Endothelial cell of umbilical vein (primary cell): ENCODE results near the gene CADPS.

Experiments used
- EZH2 ChIP-seq: IDR thresholded peaks from 2 replicates; pipeline ENCODE4 v1.6.1; 2012; ENCODE audit warnings: borderline replicate concordance, low read depth, mild to moderate bottlenecking, moderate library complexity, low read length, inconsistent platforms; ENCODE audit not compliant: severe bottlenecking
- FOS ChIP-seq: IDR thresholded peaks from 2 replicates; pipeline ENCODE4 v1.6.1; 2011; ENCODE audit warnings: mild to moderate bottlenecking, low read length, moderate library complexity, borderline replicate concordance; ENCODE audit not compliant: insufficient read depth
- POLR2A ChIP-seq: IDR thresholded peaks from 2 replicates; pipeline ENCODE4 v1.6.1; 2012; ENCODE audit warnings: low read depth, mild to moderate bottlenecking, control low read depth, low read length
- POLR2AphosphoS5 ChIP-seq: IDR thresholded peaks from 2 replicates; pipeline ENCODE4 v1.6.1; 2012; ENCODE audit warnings: low read depth, mild to moderate bottlenecking, control low read depth, low read length, moderate library complexity; ENCODE audit not compliant: insufficient read depth
- TF ChIP-seq, protein P1 (sequence below), 2 donors: IDR thresholded peaks; 1 replicate in 1 of 2; 2 replicates in 1 of 2; pipeline ENCODE4 v1.5.1; 2011; ENCODE audit warnings: low read length in 2 of 2, mild to moderate bottlenecking in 2 of 2, moderate library complexity in 2 of 2, control low read depth in 1 of 2, inconsistent platforms in 1 of 2, low read depth in 1 of 2; ENCODE audit not compliant: insufficient read depth in 1 of 2; ENCODE audit errors: extremely low read depth in 1 of 2
- TF ChIP-seq, protein P2 (sequence below): IDR thresholded peaks from 2 replicates; pipeline ENCODE4 v1.6.1; 2011; ENCODE audit not compliant: insufficient read depth, insufficient read length

DNA sequence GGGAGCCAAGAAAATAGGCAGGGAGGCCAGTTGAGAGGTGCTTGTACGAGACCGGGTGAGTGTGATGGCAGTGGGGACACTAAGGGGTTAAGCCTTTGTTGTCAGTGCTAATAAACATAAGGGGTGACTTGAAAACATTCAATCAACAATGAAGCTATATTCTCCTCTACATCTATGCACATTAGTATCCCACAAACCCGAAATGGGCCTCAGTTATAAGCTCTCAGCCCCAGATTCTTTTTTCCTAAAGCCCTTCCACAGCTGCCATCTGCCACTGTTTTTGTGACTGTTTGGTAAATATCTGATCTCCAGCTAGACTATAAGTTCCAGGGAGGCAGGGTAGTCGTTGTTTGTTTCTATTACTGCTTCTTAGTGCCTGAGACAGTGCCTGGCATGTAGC lies 118.2 kb downstream of the CADPS start:
- TF ChIP-seq POLR2A (no peak), EZH2 (no peak), POLR2AphosphoS5 (no peak), FOS (no peak)
- TF ChIP-seq, protein P1, sequence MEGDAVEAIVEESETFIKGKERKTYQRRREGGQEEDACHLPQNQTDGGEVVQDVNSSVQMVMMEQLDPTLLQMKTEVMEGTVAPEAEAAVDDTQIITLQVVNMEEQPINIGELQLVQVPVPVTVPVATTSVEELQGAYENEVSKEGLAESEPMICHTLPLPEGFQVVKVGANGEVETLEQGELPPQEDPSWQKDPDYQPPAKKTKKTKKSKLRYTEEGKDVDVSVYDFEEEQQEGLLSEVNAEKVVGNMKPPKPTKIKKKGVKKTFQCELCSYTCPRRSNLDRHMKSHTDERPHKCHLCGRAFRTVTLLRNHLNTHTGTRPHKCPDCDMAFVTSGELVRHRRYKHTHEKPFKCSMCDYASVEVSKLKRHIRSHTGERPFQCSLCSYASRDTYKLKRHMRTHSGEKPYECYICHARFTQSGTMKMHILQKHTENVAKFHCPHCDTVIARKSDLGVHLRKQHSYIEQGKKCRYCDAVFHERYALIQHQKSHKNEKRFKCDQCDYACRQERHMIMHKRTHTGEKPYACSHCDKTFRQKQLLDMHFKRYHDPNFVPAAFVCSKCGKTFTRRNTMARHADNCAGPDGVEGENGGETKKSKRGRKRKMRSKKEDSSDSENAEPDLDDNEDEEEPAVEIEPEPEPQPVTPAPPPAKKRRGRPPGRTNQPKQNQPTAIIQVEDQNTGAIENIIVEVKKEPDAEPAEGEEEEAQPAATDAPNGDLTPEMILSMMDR (IDR thresholded peaks at IDR 0.05; ENCODE audit: extremely low read depth in 1 of 2, insufficient read depth in 1 of 2, low read depth in 1 of 2, low read length in 2 of 2) = no peak
- TF ChIP-seq, protein P2, sequence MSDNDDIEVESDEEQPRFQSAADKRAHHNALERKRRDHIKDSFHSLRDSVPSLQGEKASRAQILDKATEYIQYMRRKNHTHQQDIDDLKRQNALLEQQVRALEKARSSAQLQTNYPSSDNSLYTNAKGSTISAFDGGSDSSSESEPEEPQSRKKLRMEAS = no peak
